T1000 (cell line): ENCODE results near the gene EPS8L1.
"Not testable (repeated sequence)": the region's sequence is repeated elsewhere in the genome, so short reads cannot be mapped to it uniquely, and the experiment has no call there.

ENCODE experiments used
- DNase-seq: peaks from one replicate; lab custom pipeline; 2025; ENCODE audit warnings: mixed read lengths; lab: John Stamatoyannopoulos, UW

EPS8L1 gene

GRCh38 chr19:55075371-55075998 is at the start of gene EPS8L1:
Gene EPS8L1, plus strand, starts transcription at chr19:55075869. Its CDS starts 576 bp downstream, at chr19:55076445.
- no peak for DNase-seq

DNA sequence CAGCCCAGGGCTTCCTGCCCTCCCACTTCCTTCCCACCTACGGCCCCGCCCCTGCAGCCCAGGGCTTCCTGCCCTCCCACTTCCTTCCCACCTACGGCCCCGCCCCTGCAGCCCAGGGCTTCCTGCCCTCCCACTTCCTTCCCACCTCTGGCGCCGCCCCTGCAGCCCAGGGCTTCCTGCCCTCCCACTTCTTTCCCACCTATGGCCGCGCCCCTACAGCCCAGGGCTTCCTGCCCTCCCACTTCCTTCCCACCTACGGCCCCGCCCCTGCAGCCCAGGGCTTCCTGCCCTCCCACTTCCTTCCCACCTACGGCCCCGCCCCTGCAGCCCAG is 48.6 kb upstream of the EPS8L1 start:
- not testable (repeated sequence) for DNase-seq

- no peak for DNase-seq
These were observed 48.0 kb upstream of the EPS8L1 start for GRCh38 chr19:55027472-55028337.

DNA sequence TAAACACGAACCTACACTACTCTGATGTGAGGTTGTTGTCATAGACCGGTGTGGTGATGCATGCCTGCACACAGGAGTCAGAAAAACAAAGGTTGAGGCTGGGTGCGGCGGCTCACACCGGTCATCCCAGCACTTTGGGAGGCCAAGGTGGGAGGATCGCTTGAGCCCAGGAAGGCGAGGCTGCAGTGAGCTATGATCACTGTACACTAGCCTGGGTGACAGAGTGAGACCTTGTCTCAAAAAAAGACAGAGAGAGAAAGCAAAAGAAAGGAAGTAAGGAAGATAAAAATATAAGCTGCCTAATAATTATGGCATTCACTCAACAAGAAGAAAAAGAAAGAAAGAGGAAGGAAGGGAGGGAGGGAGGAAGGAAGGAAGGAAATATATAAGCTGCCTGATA is 46.9 kb upstream of the EPS8L1 start:
- no peak for DNase-seq

DNA sequence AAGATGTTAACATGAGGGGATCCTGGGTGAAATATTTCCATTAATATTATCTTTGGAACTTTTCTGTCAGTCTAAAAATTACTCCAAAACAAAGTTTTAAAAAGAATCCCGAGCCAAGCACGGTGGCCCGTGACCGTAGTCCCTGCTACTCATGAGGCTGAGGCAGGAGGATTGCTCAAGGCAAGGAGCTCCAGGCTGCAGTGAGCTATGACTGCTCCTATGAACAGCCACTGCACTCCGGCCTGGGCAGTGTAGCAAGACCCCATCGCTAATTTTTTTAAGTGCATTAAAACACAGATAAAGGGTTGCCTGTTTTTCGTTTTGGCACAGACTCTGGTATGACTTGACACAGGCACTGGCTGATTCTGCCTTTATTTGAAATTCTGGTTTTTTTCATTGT is 44.5 kb upstream of the EPS8L1 start:
- no peak for DNase-seq

DNA sequence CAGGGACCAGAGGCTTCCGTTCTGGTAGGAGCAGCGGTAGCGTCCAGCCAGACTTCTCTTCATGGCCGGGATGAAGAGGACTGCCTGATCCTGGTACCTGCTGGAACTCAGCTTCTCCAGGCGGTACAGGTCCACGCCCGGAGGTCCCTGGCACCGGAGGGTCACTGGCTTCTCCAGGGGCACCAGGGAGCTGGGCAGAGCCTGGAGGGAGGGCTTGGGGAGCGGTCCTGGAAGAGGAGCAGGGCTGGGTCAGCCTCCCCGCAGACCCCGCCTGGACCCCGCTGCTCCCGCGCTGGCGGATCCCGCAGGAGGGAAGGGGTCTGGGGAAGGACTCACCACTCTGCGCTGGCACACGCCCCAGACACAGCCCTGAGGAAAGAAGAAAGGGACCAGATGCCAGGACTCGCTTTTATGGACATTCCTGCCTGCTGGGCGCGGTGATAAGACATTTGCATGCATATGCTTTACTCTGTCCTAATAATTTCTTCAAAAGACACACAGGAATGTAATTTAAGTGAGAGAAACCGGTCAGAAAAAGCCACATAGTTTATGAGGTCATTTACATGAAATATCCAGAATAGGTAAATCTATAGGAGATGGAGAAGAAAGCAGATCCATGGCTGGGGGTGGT is 43.4 kb upstream of the EPS8L1 start:
- no peak for DNase-seq

DNA sequence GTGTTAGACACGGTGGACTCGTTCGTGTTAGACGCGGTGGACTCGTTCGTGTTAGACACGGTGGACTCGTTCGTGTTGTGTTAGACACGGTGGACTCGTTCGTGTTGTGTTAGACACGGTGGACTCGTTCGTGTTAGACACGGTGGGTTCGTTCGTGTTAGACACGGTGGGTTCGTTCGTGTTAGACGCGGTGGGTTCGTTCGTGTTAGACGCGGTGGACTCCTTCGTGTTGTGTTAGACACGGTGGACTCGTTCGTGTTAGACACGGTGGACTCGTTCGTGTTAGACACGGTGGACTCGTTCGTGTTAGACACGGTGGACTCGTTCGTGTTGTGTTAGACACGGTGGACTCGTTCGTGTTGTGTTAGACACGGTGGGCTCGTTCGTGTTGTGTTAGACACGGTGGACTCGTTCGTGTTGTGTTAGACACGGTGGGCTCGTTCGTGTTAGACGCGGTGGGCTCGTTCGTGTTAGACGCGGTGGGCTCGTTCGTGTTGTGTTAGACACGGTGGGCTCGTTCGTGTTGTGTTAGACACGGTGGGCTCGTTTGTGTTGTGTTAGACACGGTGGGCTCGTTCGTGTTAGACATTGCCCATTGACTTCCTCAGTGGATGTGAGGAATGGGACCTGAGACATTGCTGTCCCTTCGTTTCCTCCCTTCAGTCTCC is 42.6 kb upstream of the EPS8L1 start:
- DNase-seq, result not testable (repeated sequence)

DNA sequence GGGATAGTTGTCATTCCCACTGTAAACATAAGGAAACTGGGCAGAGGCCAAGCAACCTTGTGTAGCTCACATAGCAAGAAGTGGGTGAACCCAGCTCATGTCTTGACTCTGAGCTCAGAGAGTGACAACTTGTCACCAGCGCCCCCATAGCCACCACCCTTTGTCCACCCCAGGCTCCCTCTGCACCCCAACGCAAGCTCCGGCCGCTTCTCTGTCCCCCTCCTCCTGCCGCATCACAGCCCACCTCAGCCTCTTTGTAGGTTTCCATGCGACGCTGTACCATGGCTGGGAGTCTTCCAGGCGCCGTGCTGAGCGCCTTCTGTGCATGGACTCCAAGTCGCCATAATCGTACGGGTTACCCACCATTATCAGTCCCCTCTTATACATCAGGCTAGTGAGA is 40.9 kb upstream of the EPS8L1 start:
- DNase-seq, result no peak

DNA sequence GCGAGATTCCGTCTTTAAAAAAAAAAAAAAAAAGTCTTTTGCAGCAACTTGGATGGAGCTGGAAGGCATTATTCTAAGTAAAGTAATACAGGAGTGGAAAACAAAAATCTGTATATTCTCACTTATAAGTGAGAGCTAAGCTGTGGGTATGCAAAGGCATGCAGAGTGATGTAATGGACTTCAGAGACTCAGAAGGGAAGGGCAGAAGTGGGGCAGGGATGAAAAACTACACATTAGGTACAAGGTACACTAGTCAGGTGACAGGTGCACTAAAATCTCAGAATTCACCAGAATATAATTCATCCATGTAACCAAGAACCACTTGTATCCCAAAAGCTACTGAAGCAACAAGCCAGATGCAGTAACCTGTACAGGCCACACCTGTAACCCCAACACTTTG is 39.6 kb upstream of the EPS8L1 start:
- no peak for DNase-seq

GRCh38 chr19:55037603-55038002 is 38.1 kb upstream of the EPS8L1 start:
- not testable (repeated sequence) for DNase-seq

GRCh38 chr19:55040654-55041053 is 35.0 kb upstream of the EPS8L1 start:
- not testable (repeated sequence) for DNase-seq

DNA sequence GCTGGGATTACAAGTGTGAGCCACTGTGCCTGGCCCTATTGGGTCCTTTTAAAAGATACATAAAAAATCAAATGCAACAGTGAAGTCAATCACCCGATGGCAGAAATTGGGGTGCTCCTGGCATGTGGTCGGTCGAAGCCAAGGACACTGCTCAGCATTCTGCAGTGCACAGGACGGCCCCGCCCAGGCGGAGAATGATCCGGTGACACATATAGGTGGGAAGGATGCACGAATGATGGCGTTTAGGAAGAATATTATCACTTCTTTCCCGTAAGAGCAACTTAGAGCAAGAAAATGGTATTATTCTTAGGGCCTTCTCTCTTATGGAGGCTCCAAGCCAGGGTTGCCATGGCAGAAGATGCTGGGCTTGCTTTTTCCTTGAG is 34.4 kb upstream of the EPS8L1 start:
- no peak for DNase-seq

- DNase-seq, result no peak
These were observed 33.9 kb upstream of the EPS8L1 start for GRCh38 chr19:55041627-55042343.

DNA sequence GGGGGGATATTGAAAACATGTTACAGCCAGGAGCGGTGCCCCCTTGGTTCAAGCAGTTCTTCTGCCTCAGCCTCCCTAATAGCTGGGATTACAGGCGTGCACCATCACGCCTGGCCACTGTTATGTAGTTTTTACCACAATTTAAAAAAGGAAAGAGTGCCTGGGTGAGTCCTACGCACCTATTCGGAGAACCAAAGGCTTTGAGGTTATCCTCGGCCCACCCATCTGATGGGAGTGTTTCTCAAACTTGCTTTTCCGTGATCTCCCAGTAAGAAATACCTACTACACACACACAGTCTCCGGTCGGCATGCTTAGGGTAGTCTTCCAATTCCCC is 33.4 kb upstream of the EPS8L1 start:
- no peak for DNase-seq

GRCh38 chr19:55042688-55043087 is 33.0 kb upstream of the EPS8L1 start:
- no peak for DNase-seq

DNA sequence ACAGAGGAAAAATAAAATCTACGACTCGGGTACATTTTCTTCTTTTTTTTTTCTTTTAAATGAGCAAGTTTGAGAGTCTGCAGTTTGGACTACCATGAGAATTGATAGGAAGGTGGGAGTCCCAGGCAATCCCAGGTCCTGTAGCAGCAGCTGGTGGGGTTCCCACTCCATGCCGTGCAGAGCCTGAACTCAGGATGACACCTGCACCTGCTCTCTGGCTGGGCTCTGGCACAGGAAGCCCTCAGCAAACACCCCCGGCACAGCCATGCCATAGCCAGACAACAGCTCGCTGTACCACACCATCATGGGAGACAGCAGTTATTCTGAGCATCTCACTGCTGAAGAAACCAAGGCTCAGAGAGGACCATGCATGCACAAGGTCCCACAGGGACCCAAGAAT is 31.4 kb upstream of the EPS8L1 start:
- no peak for DNase-seq

DNA sequence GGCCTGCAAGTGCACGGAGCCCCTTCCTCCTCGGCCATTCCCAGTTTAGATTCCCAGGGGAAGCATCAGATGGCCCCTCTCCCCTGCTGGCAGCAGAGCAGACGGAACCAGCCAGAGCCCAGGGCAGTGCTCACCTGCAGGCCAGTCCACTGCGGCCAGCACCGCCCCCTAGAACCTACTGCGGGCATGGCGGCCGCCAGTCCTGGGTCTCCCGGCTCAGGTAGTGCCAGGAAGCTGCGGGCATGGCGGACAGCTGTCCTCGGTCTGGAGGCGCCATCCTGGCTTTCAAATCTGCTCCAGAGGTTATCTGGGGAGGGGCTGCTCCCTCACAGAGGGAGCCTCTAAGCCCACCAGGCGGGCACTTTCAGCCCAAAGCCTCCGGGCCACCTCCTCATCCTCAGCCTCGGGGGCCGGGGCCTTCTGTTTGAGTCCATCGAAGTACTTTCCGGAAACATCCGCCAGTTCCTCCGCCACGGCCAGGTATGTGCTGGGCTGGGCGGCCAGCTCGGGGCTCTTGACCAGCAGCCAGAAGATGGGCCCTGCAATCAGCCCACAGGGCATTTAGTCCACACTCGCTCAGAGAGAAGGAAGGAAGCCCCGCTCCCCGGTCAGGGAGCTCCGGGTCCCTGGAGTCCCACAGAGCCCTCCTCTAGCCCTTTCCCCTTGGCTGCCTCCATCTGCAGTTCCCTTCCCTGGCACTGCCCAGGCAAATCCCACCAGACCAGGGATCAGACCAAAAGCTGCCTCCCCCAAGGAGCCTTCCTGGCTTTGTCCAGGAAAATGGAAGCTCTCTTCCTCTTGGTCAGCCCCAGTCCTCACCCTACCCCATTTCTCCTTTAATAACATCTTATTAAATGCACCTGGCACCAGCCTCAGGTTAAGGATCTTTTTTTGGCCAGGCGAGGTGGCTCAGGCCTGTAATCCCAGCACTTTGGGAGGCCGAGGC is 30.6 kb upstream of the EPS8L1 start:
- DNase-seq, result no peak

DNA sequence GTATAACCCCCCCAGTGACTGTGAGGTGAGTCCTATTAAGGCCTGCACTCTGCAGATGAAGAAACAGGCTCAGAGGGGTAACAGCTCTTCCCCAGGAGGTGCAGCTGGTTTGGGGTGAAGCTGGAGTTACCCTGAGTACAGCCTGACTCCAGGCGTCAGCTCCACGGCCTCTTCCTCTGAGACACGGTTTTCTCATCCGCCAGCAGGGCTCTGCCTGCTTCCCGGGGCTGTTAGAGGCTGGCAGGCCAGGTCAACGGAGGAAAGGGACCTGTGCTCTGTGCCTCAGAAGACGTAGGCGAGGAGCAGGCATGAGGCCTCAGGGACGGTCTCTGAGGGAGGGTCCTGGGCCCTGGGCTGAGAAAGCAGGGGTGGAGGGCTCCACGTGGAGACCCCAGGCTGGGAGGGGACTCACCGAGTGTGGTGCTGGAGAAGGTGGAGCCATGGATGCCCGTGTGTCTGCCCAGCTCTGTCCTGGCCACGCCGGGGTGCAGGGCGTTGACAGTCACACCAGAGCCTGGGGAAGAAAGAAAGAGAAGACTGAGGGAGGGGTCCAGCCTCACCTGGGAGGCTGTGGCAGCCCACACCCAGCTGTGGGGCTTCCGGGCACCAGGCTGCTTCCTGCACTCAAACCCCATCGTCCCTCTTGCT is 28.6 kb upstream of the EPS8L1 start:
- no peak for DNase-seq

GRCh38 chr19:55047951-55048350 is 27.7 kb upstream of the EPS8L1 start:
- DNase-seq, result no peak

GRCh38 chr19:55048446-55048845 is 27.2 kb upstream of the EPS8L1 start:
- no peak for DNase-seq
